ENCODE data around the gene MPV17. TPM values are rescaled to one million over a fixed set of nuclear protein-coding genes. Genes with fewer than 3 reads are reported as not detected.

The MPV17 gene
- total and polyA plus RNA-seq, 5 donors from 2014 or later = 56.7 to 166 (median 128) TPM

GRCh38 chr2:27308359-27308881 lies 14.5 kb downstream of the MPV17 start, which contains the start of gene UCN:
TSS of gene UCN (minus strand) at chr2:27308445. CDS start at chr2:27307895, 550 bp downstream.
- H3K27me3 ChIP-seq (ENCODE audit: control insufficient read depth, insufficient read depth, low read length) = no peaks in the 10 kb centered on the region
- Mint-ChIP-seq H3K9me3 (no peaks in the 10 kb centered on the region), H3K4me1 (peaks cover 0 to 13% (median 5%) of the 10 kb centered on the region in 4 donors), H3K27me3 (peaks cover 17% of the 10 kb centered on the region), H3K36me3 (peaks cover 27% of the 10 kb centered on the region), H3K4me3 (peak within 1 kb of the TSS in 2 of 4 donors; percentile 54 to 67), H3K27ac (no peak within 1 kb of the TSS)
- H3K4me1 ChIP-seq (ENCODE audit: control insufficient read depth, insufficient read depth, low read length, poor library complexity, severe bottlenecking) = peaks cover 18% of the 10 kb centered on the region
- H3K9me3 ChIP-seq (ENCODE audit: control insufficient read depth in 2 of 2, low read length in 2 of 2) = no peaks in the 10 kb centered on the region
- no peak for ATAC-seq (ENCODE audit: low read depth in 2 of 2)
- H3K27ac ChIP-seq (ENCODE audit: insufficient read depth, low read length, poor library complexity, severe bottlenecking) = no peak within 1 kb of the TSS
- H3K4me3 ChIP-seq (ENCODE audit: low read depth, low read length) = no peak within 1 kb of the TSS
- DNase-seq = no peak
- H3K36me3 ChIP-seq (ENCODE audit: control insufficient read depth, insufficient read depth, low read length) = peaks cover 4% of the 10 kb centered on the region

- Histone ChIP-seq H3K36me3 (ENCODE audit: control insufficient read depth, insufficient read depth, low read length) (peaks cover 4% of the 10 kb centered on the region), H3K27ac (ENCODE audit: insufficient read depth, low read length, poor library complexity, severe bottlenecking) (no peak overlapping the region), H3K27me3 (ENCODE audit: control insufficient read depth, insufficient read depth, low read length) (no peaks in the 10 kb centered on the region), H3K9me3 (ENCODE audit: control insufficient read depth in 2 of 2, low read length in 2 of 2) (no peaks in the 10 kb centered on the region), H3K4me1 (ENCODE audit: control insufficient read depth, insufficient read depth, low read length, poor library complexity, severe bottlenecking) (peaks cover 18% of the 10 kb centered on the region), H3K4me3 (ENCODE audit: low read depth, low read length) (no peak overlapping the region)
- Mint-ChIP-seq H3K27me3 (peaks cover 19% of the 10 kb centered on the region), H3K36me3 (peaks cover 27% of the 10 kb centered on the region), H3K9me3 (no peaks in the 10 kb centered on the region), H3K27ac (no peak overlapping the region), H3K4me1 (peaks cover 2 to 15% (median 9%) of the 10 kb centered on the region in 4 donors), H3K4me3 (peak overlapping the region in 1 of 4 donors; percentile 67)
- DNase-seq = no peak
- no peak for ATAC-seq (ENCODE audit: low read depth in 2 of 2)
Observed at GRCh38 chr2:27307545-27308358, 15.1 kb downstream of the MPV17 start.

- H3K27me3 Mint-ChIP-seq = peaks cover 19% of the 10 kb centered on the region
- H3K4me1 Mint-ChIP-seq = peaks cover 3 to 16% (median 10%) of the 10 kb centered on the region in 4 donors
- H3K9me3 Mint-ChIP-seq = no peaks in the 10 kb centered on the region
- ATAC-seq (ENCODE audit: low read depth in 2 of 2) = no peak
- peaks cover 18% of the 10 kb centered on the region for H3K4me1 ChIP-seq (ENCODE audit: control insufficient read depth, insufficient read depth, low read length, poor library complexity, severe bottlenecking)
- no peaks in the 10 kb centered on the region for H3K27me3 ChIP-seq (ENCODE audit: control insufficient read depth, insufficient read depth, low read length)
- no peaks in the 10 kb centered on the region for H3K9me3 ChIP-seq (ENCODE audit: control insufficient read depth in 2 of 2, low read length in 2 of 2)
- H3K27ac Mint-ChIP-seq = no peak overlapping the region
- H3K27ac ChIP-seq (ENCODE audit: insufficient read depth, low read length, poor library complexity, severe bottlenecking) = no peak overlapping the region
- no peak overlapping the region for H3K4me3 ChIP-seq (ENCODE audit: low read depth, low read length)
- H3K36me3 Mint-ChIP-seq = peaks cover 22% of the 10 kb centered on the region
- peaks cover 4% of the 10 kb centered on the region for H3K36me3 ChIP-seq (ENCODE audit: control insufficient read depth, insufficient read depth, low read length)
- H3K4me3 Mint-ChIP-seq = peak overlapping the region in 1 of 4 donors; percentile 67
- DNase-seq = no peak
Observed at GRCh38 chr2:27307287-27307544, 15.7 kb downstream of the MPV17 start.

GRCh38 chr2:27306573-27307286 lies 16.2 kb downstream of the MPV17 start:
- Mint-ChIP-seq H3K36me3 (peaks cover 19% of the 10 kb centered on the region), H3K27me3 (peaks cover 19% of the 10 kb centered on the region), H3K4me1 (peaks cover 3 to 16% (median 10%) of the 10 kb centered on the region in 4 donors), H3K4me3 (peak overlapping the region in 3 of 4 donors; percentile 29 to 74 (median 73)), H3K9me3 (no peaks in the 10 kb centered on the region), H3K27ac (no peak overlapping the region)
- Histone ChIP-seq H3K27ac (ENCODE audit: insufficient read depth, low read length, poor library complexity, severe bottlenecking) (no peak overlapping the region), H3K4me3 (ENCODE audit: low read depth, low read length) (no peak overlapping the region), H3K4me1 (ENCODE audit: control insufficient read depth, insufficient read depth, low read length, poor library complexity, severe bottlenecking) (peaks cover 18% of the 10 kb centered on the region), H3K36me3 (ENCODE audit: control insufficient read depth, insufficient read depth, low read length) (peaks cover 4% of the 10 kb centered on the region), H3K27me3 (ENCODE audit: control insufficient read depth, insufficient read depth, low read length) (no peaks in the 10 kb centered on the region), H3K9me3 (ENCODE audit: control insufficient read depth in 2 of 2, low read length in 2 of 2) (no peaks in the 10 kb centered on the region)
- peak in 1 of 3 donors; percentile 40 for DNase-seq
- peak; percentile 21 to 33 for ATAC-seq (ENCODE audit: low read depth in 2 of 2)

- no peak overlapping the region for H3K27ac Mint-ChIP-seq
- no peaks in the 10 kb centered on the region for H3K9me3 Mint-ChIP-seq
- ATAC-seq (ENCODE audit: low read depth in 2 of 2) (no peak), DNase-seq (no peak)
- peaks cover 3 to 16% (median 10%) of the 10 kb centered on the region in 4 donors for H3K4me1 Mint-ChIP-seq
- Histone ChIP-seq H3K27me3 (ENCODE audit: control insufficient read depth, insufficient read depth, low read length) (no peaks in the 10 kb centered on the region), H3K36me3 (ENCODE audit: control insufficient read depth, insufficient read depth, low read length) (peaks cover 4% of the 10 kb centered on the region), H3K9me3 (ENCODE audit: control insufficient read depth in 2 of 2, low read length in 2 of 2) (no peaks in the 10 kb centered on the region), H3K27ac (ENCODE audit: insufficient read depth, low read length, poor library complexity, severe bottlenecking) (no peak overlapping the region), H3K4me1 (ENCODE audit: control insufficient read depth, insufficient read depth, low read length, poor library complexity, severe bottlenecking) (peaks cover 18% of the 10 kb centered on the region), H3K4me3 (ENCODE audit: low read depth, low read length) (no peak overlapping the region)
- H3K4me3 Mint-ChIP-seq = peak overlapping the region in 1 of 4 donors; percentile 74
- H3K27me3 Mint-ChIP-seq = peaks cover 19% of the 10 kb centered on the region
- peaks cover 13% of the 10 kb centered on the region for H3K36me3 Mint-ChIP-seq
Observed at GRCh38 chr2:27306136-27306535, 16.8 kb downstream of the MPV17 start.

- Mint-ChIP-seq H3K9me3 (no peaks in the 10 kb centered on the region), H3K27ac (peak overlapping the region in 1 of 3 donors; percentile 79), H3K4me1 (peaks cover 3 to 16% (median 10%) of the 10 kb centered on the region in 4 donors), H3K36me3 (peaks cover 12% of the 10 kb centered on the region), H3K4me3 (peak overlapping the region in 2 of 4 donors; percentile 48 to 62), H3K27me3 (peaks cover 19% of the 10 kb centered on the region)
- no peak overlapping the region for H3K4me3 ChIP-seq (ENCODE audit: low read depth, low read length)
- H3K9me3 ChIP-seq (ENCODE audit: control insufficient read depth in 2 of 2, low read length in 2 of 2) = no peaks in the 10 kb centered on the region
- peaks cover 18% of the 10 kb centered on the region for H3K4me1 ChIP-seq (ENCODE audit: control insufficient read depth, insufficient read depth, low read length, poor library complexity, severe bottlenecking)
- peaks cover 4% of the 10 kb centered on the region for H3K36me3 ChIP-seq (ENCODE audit: control insufficient read depth, insufficient read depth, low read length)
- ATAC-seq (ENCODE audit: low read depth in 2 of 2) = no peak
- H3K27ac ChIP-seq (ENCODE audit: insufficient read depth, low read length, poor library complexity, severe bottlenecking) = no peak overlapping the region
- no peaks in the 10 kb centered on the region for H3K27me3 ChIP-seq (ENCODE audit: control insufficient read depth, insufficient read depth, low read length)
- no peak for DNase-seq
Observed at GRCh38 chr2:27305516-27305915, 17.4 kb downstream of the MPV17 start.

GRCh38 chr2:27304488-27305240 lies 18.2 kb downstream of the MPV17 start:
- peaks cover 18% of the 10 kb centered on the region for H3K4me1 ChIP-seq (ENCODE audit: control insufficient read depth, insufficient read depth, low read length, poor library complexity, severe bottlenecking)
- no peaks in the 10 kb centered on the region for H3K9me3 Mint-ChIP-seq
- DNase-seq (no peak), ATAC-seq (ENCODE audit: low read depth in 2 of 2) (no peak)
- peak overlapping the region in 2 of 4 donors; percentile 32 to 48 for H3K4me3 Mint-ChIP-seq
- no peak overlapping the region for H3K27ac ChIP-seq (ENCODE audit: insufficient read depth, low read length, poor library complexity, severe bottlenecking)
- H3K27ac Mint-ChIP-seq = no peak overlapping the region
- peaks cover 2% of the 10 kb centered on the region for H3K36me3 ChIP-seq (ENCODE audit: control insufficient read depth, insufficient read depth, low read length)
- peaks cover 3 to 14% (median 9%) of the 10 kb centered on the region in 4 donors for H3K4me1 Mint-ChIP-seq
- H3K27me3 ChIP-seq (ENCODE audit: control insufficient read depth, insufficient read depth, low read length) = no peaks in the 10 kb centered on the region
- no peak overlapping the region for H3K4me3 ChIP-seq (ENCODE audit: low read depth, low read length)
- H3K27me3 Mint-ChIP-seq = peaks cover 19% of the 10 kb centered on the region
- no peaks in the 10 kb centered on the region for H3K9me3 ChIP-seq (ENCODE audit: control insufficient read depth in 2 of 2, low read length in 2 of 2)
- H3K36me3 Mint-ChIP-seq = peaks cover 9% of the 10 kb centered on the region

Data from CD4-positive, CD25-positive, alpha-beta regulatory T cell (primary cell).